Measurements from ENCODE around the gene ITGAE.

Gene ITGAE

DNA sequence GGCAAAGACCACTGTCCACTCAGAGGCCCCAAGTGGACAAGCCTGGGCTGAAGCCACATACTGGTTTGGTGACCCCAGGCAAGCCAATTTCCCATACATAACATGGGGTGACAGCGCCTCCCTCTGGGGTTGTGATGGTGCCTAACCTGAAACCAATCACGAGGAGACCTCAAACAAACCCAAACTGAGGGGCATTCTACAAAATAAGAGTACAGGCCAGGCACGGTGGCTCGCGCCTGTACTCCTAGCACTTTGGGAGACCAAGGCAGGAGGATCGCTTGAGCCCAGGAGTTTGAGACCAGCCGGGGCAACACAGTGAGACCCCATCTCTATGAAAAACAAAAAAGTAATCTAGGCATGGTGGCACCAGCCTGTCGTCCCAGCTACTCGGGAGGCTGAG lies 108.6 kb downstream of the ITGAE start:
- no peak for DNase-seq

GRCh38 chr17:3691617-3692067 lies 109.3 kb downstream of the ITGAE start:
- no peak for DNase-seq

- no peak for DNase-seq
Measured at GRCh38 chr17:3690094-3690715, 110.8 kb downstream of the ITGAE start.

GRCh38 chr17:3689262-3690093 lies 111.5 kb downstream of the ITGAE start:
- DNase-seq: no peak

- no peak for DNase-seq
Measured at GRCh38 chr17:3688852-3689261, 112.1 kb downstream of the ITGAE start.

GRCh38 chr17:3688027-3688553 lies 112.9 kb downstream of the ITGAE start:
- DNase-seq: no peak

- no peak for DNase-seq
Measured at GRCh38 chr17:3685174-3685573, 115.8 kb downstream of the ITGAE start.

DNA sequence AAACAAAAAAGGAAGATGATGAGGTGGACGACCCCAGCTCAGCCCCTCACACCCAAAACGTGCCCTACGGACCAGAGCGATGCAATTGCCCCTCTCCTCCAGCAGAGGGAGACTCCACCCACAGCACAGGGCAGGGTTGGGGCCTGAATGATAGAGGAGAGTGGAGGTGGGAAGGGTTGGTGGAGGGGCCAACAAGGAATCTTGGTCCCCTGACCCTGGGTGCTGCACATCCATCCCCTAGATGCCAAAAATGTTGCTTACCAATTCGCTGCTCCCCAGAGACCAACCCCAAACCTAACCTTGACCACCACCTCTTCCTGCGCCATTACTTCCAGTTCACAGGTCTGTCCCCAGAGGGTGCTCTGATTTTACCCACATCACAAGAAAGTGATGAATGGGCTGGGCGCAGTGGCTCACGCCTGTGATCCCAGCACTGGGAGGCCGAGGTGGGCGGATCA lies 117.9 kb downstream of the ITGAE start:
- no peak for DNase-seq

GRCh38 chr17:3682033-3682432 lies 119.0 kb downstream of the ITGAE start:
- no peak for DNase-seq

DNA sequence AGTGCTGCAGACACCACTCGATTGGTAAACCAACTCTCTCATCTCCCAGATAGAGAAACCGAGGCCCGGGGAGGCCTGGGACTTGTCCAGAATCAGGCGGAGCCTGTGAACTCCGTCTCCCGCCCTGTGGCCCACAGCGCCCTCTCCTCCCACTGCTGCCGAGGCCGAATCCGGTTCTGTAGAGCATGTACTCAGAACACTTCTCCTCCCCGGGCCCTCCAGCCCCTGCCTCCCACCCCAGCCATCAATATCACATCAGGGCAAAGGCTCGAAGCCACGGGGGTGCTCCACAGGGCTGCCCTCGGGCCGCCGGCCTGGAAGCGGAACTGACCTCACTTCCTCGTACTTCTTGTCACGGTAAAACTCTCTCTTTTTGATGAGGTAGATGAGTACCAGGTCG lies 119.4 kb downstream of the ITGAE start:
- DNase-seq: no peak

GRCh38 chr17:3681057-3681456 lies 119.9 kb downstream of the ITGAE start:
- DNase-seq: no peak

- no peak for DNase-seq
Measured at GRCh38 chr17:3679531-3680126, 121.4 kb downstream of the ITGAE start.

- no peak for DNase-seq
Measured at GRCh38 chr17:3678821-3679530, 122.0 kb downstream of the ITGAE start.

DNA sequence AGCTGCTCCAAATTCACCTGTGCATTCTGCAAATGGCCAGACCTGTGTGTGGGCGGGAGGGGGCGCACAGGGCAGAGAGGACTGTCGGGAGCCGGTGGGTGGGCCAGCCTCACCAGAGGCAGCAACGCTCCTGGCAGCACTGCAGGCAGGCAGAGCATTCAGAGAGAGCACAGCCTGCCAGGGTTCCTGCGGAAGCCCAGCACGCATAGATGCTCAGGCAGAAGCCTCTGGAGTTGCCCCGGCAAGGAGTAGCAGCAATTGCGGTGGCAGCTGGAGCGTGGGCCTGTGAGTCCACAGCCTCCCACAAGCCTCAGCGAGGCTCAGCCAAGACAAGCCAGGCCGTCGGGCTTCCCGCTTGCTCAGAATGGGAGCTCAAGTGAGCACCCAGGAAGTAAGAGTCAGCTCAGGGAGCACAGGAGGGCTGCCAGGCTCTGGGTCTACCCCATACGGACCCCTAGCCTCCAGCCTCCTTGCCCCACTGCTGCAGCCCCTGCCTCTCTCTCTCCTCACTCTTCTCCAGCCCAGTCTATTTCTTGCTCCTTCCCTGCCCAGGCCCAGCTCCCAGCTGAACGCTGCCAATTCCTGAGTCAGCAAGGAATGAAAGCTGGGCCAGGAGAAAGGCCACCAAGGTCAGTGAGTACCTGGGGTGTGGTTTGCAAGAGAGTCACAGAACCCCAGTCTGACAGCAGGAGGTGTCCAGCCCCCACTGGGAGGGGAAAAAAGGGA lies 122.7 kb downstream of the ITGAE start:
- DNase-seq: no peak

- no peak for DNase-seq
Measured at GRCh38 chr17:3675886-3676285, 125.1 kb downstream of the ITGAE start.

DNA sequence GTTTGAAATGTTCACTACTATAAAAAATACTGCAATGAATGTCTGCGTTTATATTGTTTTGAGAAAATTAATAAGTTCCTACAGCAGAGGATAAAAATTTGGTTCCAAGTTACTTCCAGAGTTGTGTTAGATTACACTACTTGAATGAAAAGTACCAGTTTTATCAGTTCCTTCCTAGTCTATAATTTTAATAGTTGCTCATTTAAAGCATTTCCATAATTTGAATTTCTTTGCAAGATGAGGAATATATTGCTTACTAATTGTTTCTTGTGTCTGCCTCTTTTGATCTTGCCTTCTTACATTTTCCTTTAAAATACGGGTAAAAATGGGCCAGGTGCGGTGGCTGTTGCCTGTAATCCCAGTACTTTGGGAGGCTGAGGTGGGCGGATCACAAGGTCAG lies 128.4 kb downstream of the ITGAE start:
- DNase-seq: no peak

GRCh38 chr17:3669548-3669947 lies 131.4 kb downstream of the ITGAE start:
- no peak for DNase-seq

- no peak for DNase-seq
Measured at GRCh38 chr17:3669085-3669347, 132.0 kb downstream of the ITGAE start.

GRCh38 chr17:3668279-3669084 lies 132.5 kb downstream of the ITGAE start, which contains the start of the genes EMC6 and TAX1BP3:
TSS of gene EMC6 (plus strand) at chr17:3668812. CDS start at chr17:3669147, 335 bp downstream.
TSS of gene TAX1BP3 (minus strand) at chr17:3668578. CDS start at chr17:3668526, 52 bp downstream.
- DNase-seq: peak; percentile 90

DNA sequence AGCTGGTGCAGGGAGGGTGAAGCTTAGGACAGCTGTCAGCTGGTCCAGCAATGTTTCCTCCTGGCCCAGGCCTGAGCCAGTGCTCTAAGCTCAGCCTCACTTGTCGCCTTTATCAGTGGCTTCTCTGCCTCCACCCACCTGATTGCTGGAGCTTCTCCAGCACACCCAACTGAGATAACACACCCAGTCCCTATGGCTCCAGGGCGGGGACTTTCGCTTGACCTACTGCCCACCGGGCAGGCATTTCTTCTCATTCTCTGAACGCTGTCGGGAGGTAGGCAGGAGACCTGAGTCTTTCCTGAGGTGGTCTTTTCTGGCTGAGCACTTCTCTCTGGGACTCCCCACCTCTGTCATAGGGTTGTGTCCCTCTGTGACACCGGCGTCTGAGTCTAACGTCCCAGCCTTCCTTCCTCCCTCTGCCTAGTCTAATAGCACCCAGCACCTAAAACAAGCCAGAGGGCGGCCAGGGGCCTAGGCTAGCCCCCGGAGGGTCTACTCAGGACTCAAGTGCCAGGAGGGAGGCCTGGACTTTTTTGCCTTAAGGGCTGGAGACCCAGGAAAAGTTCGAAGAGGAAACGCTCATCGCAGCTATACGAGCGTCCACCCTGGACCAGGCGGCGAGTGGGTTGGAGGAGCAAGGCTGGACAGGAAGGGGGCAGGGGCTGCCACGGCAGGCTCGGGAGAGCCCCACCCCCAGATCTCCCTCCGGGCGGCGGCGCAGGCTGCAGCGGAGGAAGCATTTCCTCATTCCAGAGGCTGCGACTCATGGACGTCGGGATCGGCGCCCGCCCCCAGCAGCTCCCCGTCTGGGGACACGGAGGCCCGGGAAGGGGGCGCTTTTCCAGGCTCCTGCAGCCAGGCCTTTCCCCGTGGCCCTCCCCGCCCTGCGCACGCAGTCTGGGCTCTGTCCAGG lies 133.4 kb downstream of the ITGAE start:
- DNase-seq: peak; percentile 88

Data from NCI-H226 (cell line).